Measurements from ENCODE around the gene RPL22L1.

DNA sequence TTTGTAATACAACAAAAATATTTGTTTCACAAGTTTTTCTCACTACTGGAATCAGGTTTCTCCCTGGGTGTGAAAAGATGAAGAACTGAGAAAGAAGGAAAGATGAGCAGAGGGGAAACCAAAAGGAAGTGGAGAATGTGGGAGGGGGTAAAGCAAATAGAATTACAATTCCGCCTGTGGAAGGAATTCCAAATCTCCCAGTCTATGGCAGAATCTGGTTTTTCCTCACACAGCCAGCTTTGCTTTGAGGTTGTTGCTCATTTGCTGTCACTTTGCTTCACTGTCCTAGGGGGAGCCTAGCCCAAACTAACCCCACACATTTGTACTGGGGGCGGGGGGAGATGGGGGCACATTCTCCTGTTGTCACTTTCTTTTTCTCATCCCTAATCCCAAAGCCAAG lies 43.9 kb downstream of the RPL22L1 start:
- TF ChIP-seq CTCF (IDR thresholded peaks at IDR 0.05) (no peak), FOXM1 (IDR thresholded peaks at IDR 0.05; ENCODE audit: low read depth) (no peak), TAF1 (IDR thresholded peaks at IDR 0.05; ENCODE audit: borderline replicate concordance, low read depth, low read length) (no peak), YY1 (IDR thresholded peaks at IDR 0.05; ENCODE audit: low read depth) (no peak)
